Tibial nerve (tissue), 4 donors: ENCODE data around the gene TSC22D4.

Experiments
- EP300 ChIP-seq, 2 donors: sonication (generic); formaldehyde crosslinking; IDR thresholded peaks; one replicate each; pipeline ENCODE4 v1.6.1; 2017; ENCODE audit warnings: antibody characterized with exemption in 2 of 2, mild to moderate bottlenecking in 1 of 2
- POLR2A ChIP-seq, 2 donors: fragments of 450-650 bp; IDR thresholded peaks; one replicate each; pipeline ENCODE4 v1.6.1; 2017; ENCODE audit warnings: antibody characterized with exemption in 2 of 2, mild to moderate bottlenecking in 2 of 2, moderate library complexity in 2 of 2
- TF ChIP-seq, protein P1 (sequence below), 5 experiments: fragments of 200-600 bp in 3 of 5; fragments of 450-650 bp in 2 of 5; sonication (generic) in 3 of 5; IDR thresholded peaks; one replicate each; pipeline ENCODE4 v1.5.1; 2016 to 2019; ENCODE audit warnings: antibody characterized with exemption in 5 of 5, mild to moderate bottlenecking in 3 of 5, moderate library complexity in 2 of 5

DNA sequence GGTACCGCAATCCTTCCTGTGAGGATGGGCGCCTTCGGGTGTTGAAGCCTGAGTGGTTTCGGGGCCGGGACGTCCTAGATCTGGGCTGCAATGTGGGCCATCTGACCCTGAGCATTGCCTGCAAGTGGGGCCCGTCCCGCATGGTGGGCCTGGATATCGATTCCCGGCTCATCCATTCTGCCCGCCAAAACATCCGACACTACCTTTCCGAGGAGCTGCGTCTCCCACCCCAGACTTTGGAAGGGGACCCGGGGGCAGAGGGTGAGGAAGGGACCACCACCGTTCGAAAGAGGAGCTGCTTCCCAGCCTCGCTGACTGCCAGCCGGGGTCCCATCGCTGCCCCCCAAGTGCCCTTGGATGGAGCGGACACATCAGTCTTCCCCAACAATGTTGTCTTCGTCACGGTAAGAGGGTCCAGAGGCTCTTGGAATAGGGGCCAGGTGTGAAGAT is 47.7 kb downstream of the TSC22D4 start:
- TF ChIP-seq, protein P1, sequence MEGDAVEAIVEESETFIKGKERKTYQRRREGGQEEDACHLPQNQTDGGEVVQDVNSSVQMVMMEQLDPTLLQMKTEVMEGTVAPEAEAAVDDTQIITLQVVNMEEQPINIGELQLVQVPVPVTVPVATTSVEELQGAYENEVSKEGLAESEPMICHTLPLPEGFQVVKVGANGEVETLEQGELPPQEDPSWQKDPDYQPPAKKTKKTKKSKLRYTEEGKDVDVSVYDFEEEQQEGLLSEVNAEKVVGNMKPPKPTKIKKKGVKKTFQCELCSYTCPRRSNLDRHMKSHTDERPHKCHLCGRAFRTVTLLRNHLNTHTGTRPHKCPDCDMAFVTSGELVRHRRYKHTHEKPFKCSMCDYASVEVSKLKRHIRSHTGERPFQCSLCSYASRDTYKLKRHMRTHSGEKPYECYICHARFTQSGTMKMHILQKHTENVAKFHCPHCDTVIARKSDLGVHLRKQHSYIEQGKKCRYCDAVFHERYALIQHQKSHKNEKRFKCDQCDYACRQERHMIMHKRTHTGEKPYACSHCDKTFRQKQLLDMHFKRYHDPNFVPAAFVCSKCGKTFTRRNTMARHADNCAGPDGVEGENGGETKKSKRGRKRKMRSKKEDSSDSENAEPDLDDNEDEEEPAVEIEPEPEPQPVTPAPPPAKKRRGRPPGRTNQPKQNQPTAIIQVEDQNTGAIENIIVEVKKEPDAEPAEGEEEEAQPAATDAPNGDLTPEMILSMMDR (IDR thresholded peaks at IDR 0.05): no peak
- TF ChIP-seq EP300 (IDR thresholded peaks at IDR 0.05) (no peak), POLR2A (IDR thresholded peaks at IDR 0.05) (no peak)
